ENCODE measurements around the gene KEL.

DNA sequence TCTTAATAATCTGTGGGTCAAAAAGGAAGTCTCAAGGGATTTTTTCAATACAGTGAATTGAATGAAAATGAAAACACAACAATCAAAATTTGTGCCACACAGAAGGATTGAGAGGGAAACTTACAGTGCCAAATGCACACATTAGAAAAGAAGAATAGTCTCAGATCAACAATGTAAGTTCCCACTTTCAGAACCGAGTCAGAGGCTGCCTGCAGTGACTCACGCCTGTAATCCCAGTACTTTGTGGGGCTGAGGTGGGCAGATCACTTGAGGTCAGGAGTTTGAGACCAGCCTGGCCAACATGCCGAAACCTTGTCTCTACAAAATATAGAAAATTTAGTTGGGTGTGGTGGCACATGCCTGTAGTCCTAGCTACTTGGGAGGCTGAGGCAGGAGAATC, 12.5 kb upstream of the KEL start:
- TF ChIP-seq POLR2A (IDR thresholded peaks at IDR 0.05; ENCODE audit: low read length): no peak
- TF ChIP-seq GATA1 (IDR thresholded peaks at IDR 0.05; ENCODE audit: low read depth, low read length): no peak
